ENCODE measurements around the gene SCTR. TPM values are rescaled to one million over a fixed set of nuclear protein-coding genes. Genes with fewer than 3 reads are reported as not detected.

Gene SCTR
- total and polyA plus RNA-seq, 2 of the 13 experiments (the other 11 are each of a cell fraction or from before 2014, with no cell fraction given) = not detected

- 0 out of 2 replicates have a peak, but pooled peaks have one; percentile 66 for TF ChIP-seq HNF1B (CRISPR knock-in tag; IDR thresholded peaks at IDR 0.05)
- TF ChIP-seq RAD21 (CRISPR knock-in tag; IDR thresholded peaks at IDR 0.05) = no peak
- TF ChIP-seq ZEB1 (IDR thresholded peaks at IDR 0.05; ENCODE audit: insufficient replicate concordance, low read depth) = peak; percentile 59
- TF ChIP-seq SPEN (CRISPR knock-in tag; IDR thresholded peaks at IDR 0.05; ENCODE audit: low read depth) = 0 out of 2 replicates have a peak, but pooled peaks have one; percentile 25
- TF ChIP-seq ZSCAN21 (CRISPR knock-in tag; IDR thresholded peaks at IDR 0.05; ENCODE audit: borderline replicate concordance) = no peak
- TF ChIP-seq HDAC1 (CRISPR knock-in tag; IDR thresholded peaks at IDR 0.05) = no peak
- TF ChIP-seq ADNP (CRISPR knock-in tag; IDR thresholded peaks at IDR 0.05) = no peak
- no peak for TF ChIP-seq CBX5 (CRISPR knock-in tag; IDR thresholded peaks at IDR 0.05; ENCODE audit: borderline replicate concordance)
- no peak for TF ChIP-seq IKZF5 (CRISPR knock-in tag; IDR thresholded peaks at IDR 0.05)
- no peak for TF ChIP-seq EP300 (IDR thresholded peaks at IDR 0.05; ENCODE audit: low read depth in 2 of 2, low read length in 2 of 2)
- TF ChIP-seq EP300 (CRISPR knock-in tag; IDR thresholded peaks at IDR 0.05; ENCODE audit: borderline replicate concordance) = no peak
- TF ChIP-seq ZNF564 (CRISPR knock-in tag; IDR thresholded peaks at IDR 0.05) = no peak
- no peak for TF ChIP-seq SRSF9 (IDR thresholded peaks at IDR 0.05; ENCODE audit: borderline replicate concordance, insufficient read depth, low read depth, low read length, poor library complexity, severe bottlenecking)
- TF ChIP-seq ZNF75D (CRISPR knock-in tag; IDR thresholded peaks at IDR 0.05; ENCODE audit: borderline replicate concordance) = no peak
- no peak for TF ChIP-seq RARG (CRISPR knock-in tag; IDR thresholded peaks at IDR 0.05; ENCODE audit: low read depth)
- no peak for TF ChIP-seq GTF3A (CRISPR knock-in tag; conservative IDR thresholded peaks at IDR 0.05)
- 0 out of 2 replicates have a peak, but pooled peaks have one; percentile 48 for TF ChIP-seq ZNF510 (CRISPR knock-in tag; IDR thresholded peaks at IDR 0.05; ENCODE audit: low read depth)
- TF ChIP-seq ZNF264 (CRISPR knock-in tag; IDR thresholded peaks at IDR 0.05) = peak; percentile 11; the same call in 1 of the 2 replicates
- TF ChIP-seq MTA3 (CRISPR knock-in tag; IDR thresholded peaks at IDR 0.05) = no peak
- TF ChIP-seq HNRNPUL1 (IDR thresholded peaks at IDR 0.05; ENCODE audit: low read depth, low read length) = no peak
- no peak for TF ChIP-seq ZNF580 (CRISPR knock-in tag; IDR thresholded peaks at IDR 0.05; ENCODE audit: borderline replicate concordance, low read depth)
- no peak for TF ChIP-seq BRCA1 (CRISPR knock-in tag; IDR thresholded peaks at IDR 0.05)
- TF ChIP-seq ZNF607 (CRISPR knock-in tag; IDR thresholded peaks at IDR 0.05; ENCODE audit: borderline replicate concordance) = no peak
- TF ChIP-seq SNAPC5 (CRISPR knock-in tag; IDR thresholded peaks at IDR 0.05; ENCODE audit: borderline replicate concordance) = no peak
- TF ChIP-seq TCF7L2 (IDR thresholded peaks at IDR 0.05; ENCODE audit: low read depth, low read length) = no peak
- TF ChIP-seq MTF2 (CRISPR knock-in tag; IDR thresholded peaks at IDR 0.05; ENCODE audit: borderline replicate concordance) = no peak
- TF ChIP-seq ESRRA (CRISPR knock-in tag; IDR thresholded peaks at IDR 0.05; ENCODE audit: low read depth) = no peak; the same call in 1 of the 2 replicates
- TF ChIP-seq TAF1 (CRISPR knock-in tag; IDR thresholded peaks at IDR 0.05) = no peak
- TF ChIP-seq NFATC3 (CRISPR knock-in tag; IDR thresholded peaks at IDR 0.05) = no peak
- 0 out of 2 replicates have a peak, but pooled peaks have one; percentile 42 for TF ChIP-seq ZNF775 (CRISPR knock-in tag; IDR thresholded peaks at IDR 0.05; ENCODE audit: borderline replicate concordance)
Measured at GRCh38 chr2:119430023-119430498, 94.2 kb downstream of the SCTR start (continued).
